ENCODE data around the gene FBLIM1.

The FBLIM1 gene

GRCh38 chr1:15731735-15732685 lies 26.6 kb upstream of the FBLIM1 start:
- DNase-seq, result no peak

GRCh38 chr1:15732686-15733081 lies 25.9 kb upstream of the FBLIM1 start:
- no peak for DNase-seq

- DNase-seq, result no peak
These were observed 25.3 kb upstream of the FBLIM1 start for GRCh38 chr1:15733218-15733725.

GRCh38 chr1:15733726-15734226 lies 24.8 kb upstream of the FBLIM1 start:
- no peak for DNase-seq

- no peak for DNase-seq
These were observed 24.3 kb upstream of the FBLIM1 start for GRCh38 chr1:15734296-15734695.

GRCh38 chr1:15734901-15735300 lies 23.7 kb upstream of the FBLIM1 start:
- no peak for DNase-seq

GRCh38 chr1:15735304-15736037 lies 23.1 kb upstream of the FBLIM1 start:
- DNase-seq, result peak; percentile 12

- DNase-seq, result no peak
These were observed 22.3 kb upstream of the FBLIM1 start, which contains the start of gene SLC25A34 for GRCh38 chr1:15736038-15736891. Gene SLC25A34 (plus strand): TSS chr1:15736258. CDS start chr1:15736486, 228 bp downstream.

- DNase-seq, result no peak
These were observed 21.7 kb upstream of the FBLIM1 start for GRCh38 chr1:15736892-15737261.

GRCh38 chr1:15737324-15738319 lies 21.0 kb upstream of the FBLIM1 start:
- no peak for DNase-seq

GRCh38 chr1:15738416-15739113 lies 20.0 kb upstream of the FBLIM1 start:
- DNase-seq, result no peak

- DNase-seq, result no peak
These were observed 19.3 kb upstream of the FBLIM1 start for GRCh38 chr1:15739259-15739658.

- DNase-seq, result no peak
These were observed 18.9 kb upstream of the FBLIM1 start for GRCh38 chr1:15739745-15740144.

GRCh38 chr1:15740924-15741850 lies 17.4 kb upstream of the FBLIM1 start:
- DNase-seq, result peak; percentile 83

GRCh38 chr1:15742339-15742801 lies 16.2 kb upstream of the FBLIM1 start, which contains the start of gene TMEM82:
Gene TMEM82 (plus strand): TSS chr1:15742499. CDS start chr1:15742560, 61 bp downstream.
- DNase-seq, result no peak

GRCh38 chr1:15744122-15744679 lies 14.4 kb upstream of the FBLIM1 start:
- no peak for DNase-seq

- no peak for DNase-seq
These were observed 11.2 kb upstream of the FBLIM1 start for GRCh38 chr1:15747378-15747777.

GRCh38 chr1:15748264-15748663 lies 10.3 kb upstream of the FBLIM1 start:
- no peak for DNase-seq
